Measurements from ENCODE around the gene HEMK1. TPM values are rescaled to one million over a fixed set of nuclear protein-coding genes. Genes with fewer than 3 reads are reported as not detected.

Gene HEMK1, protein sequence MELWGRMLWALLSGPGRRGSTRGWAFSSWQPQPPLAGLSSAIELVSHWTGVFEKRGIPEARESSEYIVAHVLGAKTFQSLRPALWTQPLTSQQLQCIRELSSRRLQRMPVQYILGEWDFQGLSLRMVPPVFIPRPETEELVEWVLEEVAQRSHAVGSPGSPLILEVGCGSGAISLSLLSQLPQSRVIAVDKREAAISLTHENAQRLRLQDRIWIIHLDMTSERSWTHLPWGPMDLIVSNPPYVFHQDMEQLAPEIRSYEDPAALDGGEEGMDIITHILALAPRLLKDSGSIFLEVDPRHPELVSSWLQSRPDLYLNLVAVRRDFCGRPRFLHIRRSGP
- polyA plus RNA-seq: 10 to 100 TPM; 12.2 to 20.8 (median 12.6) TPM

DNA sequence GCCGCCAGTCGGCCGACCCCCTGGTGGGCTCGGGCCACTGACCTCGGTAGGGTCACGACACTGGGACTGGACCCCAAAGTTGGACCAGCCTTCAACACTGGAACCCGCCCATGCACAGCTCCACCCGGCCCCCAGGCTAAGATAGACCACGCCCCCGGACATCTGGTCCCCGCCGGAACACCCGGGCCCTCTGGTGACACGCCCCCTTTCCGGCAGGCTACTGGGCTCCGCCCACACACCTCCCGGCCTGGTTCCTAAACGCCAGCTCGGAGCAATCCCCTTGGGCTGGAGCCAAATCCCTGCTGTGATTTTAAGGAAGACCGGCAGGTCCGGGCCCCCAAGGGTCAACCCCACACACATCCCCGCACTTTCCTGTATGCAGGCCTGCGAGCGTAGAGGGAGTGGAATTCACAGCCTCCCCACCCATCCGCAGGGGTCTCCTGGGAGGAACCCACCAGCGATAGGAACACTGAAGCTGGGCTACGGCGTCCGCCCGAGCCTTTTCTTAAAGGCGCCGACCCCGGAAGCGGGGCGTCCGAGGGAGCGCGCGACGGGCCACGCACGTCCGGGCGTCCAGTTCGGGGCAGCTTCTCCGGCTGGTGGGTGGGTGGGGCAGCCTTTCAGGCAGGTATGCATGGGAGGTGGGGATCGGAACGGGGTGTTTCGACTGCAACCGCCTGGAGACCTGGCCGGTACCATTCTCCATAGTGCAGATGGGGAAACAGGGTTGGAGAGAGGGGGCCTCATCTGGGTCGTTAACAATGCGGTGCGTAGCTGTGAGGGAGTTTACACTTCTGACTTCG lies at the start of gene HEMK1:
Gene HEMK1, plus strand, starts transcription at position 576 of the 803 bp plus-strand sequence. CDS start 1,583 bp downstream, outside the sequence.
- H3K27ac ChIP-seq (ENCODE audit: low read depth, low read length): no peak within 1 kb of the TSS
- 0 to 1% (median 0%) methylated on average over 53 to 55 of the region's 55 CpGs for WGBS, 3 donors

DNA sequence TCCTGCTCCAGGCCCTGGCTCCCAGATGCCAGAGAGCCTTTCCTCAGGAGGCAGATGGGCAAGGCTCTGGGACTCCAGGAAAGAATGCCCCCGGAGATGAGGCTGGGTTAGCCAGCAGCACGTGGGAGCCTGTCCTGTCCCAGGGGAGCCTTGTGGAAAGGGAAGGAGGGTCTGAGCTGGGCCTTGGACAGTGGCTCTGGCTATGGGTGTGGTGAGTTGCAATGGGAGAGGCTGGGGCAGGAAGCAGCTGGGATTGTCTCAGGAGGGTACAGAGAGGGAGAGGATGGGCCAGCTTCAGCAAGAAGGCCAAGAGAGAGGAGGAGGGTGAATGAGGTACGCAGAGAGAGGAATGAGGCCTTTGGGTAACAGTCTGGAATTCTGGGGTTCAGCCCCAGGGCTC lies 48.5 kb upstream of the HEMK1 start:
- 52 to 66% (median 65%) methylated on average over 3 of the region's 3 CpGs for WGBS, 3 donors
- H3K27ac ChIP-seq (ENCODE audit: low read depth, low read length): no peak overlapping the region

DNA sequence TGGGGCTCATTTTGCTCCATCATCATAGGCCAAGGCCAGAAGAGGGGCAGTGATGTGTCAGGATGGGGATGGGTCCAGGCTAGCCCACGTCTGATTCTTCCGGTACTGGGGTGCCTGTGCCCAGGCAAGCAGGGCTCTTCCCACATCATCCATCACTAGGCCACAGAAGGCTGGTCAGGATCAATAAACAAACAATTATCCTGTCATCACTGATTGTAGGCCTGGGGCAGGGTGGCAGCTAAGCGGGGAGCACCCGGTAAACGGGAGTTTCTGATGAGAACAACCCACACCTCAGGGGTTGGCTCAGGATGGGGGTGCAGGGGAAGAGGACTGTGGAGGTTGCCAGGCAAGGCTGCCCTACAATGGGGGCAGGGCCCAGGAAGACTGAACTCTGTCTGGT lies 47.8 kb upstream of the HEMK1 start:
- H3K27ac ChIP-seq (ENCODE audit: low read depth, low read length): no peak overlapping the region
- WGBS, 3 donors: 66 to 87% (median 84%) methylated on average over 5 of the region's 5 CpGs

DNA sequence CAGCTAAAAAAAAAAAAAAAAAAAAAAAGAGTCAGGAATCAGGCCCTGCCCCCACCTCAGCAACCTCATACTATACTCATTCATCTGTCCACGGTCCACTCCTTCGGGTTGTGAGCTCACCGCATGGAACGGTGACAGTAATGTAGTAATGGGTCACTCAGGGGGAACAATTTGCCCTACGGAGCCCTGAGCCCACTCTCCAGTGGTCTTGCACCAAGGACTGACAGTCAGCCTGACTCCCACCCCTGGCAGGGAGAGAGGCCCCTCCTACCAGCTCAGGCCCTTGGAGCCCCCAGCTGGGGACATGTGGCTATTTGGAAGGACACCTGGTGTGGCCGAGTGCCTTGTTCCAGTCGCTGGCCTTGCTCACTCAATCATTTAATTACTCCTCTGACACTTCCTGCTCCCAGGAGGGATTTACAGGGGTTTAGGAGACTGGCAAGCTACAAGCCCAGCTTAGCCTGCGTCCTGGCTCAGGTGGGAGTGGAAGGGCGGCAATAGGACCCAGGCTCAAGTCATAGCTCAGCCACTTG lies 46.0 kb upstream of the HEMK1 start:
- 71 to 80% (median 72%) methylated on average over 9 of the region's 9 CpGs for WGBS, 3 donors
- H3K27ac ChIP-seq (ENCODE audit: low read depth, low read length): no peak overlapping the region

DNA sequence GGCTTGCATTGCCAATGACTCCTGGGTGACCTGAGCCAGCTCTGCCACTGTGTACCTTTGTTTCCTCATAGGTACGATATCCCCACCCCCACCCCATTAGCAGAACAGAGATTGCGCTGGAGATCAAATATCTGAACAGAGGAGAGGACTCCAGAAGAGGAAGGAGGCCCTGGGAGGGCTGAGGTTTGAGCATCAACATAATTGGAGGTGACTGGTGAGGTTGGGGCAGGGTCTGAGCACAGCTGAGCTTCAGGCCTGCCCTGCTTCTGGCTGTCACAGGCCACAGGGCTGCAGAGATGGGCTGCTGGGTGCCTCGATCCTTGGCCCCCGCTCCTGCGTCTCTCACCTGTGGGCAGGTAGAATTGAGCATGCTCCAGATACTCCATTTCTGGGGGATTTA lies 44.6 kb upstream of the HEMK1 start:
- 83 to 84% (median 83%) methylated on average over 5 of the region's 5 CpGs for WGBS, 3 donors
- no peak overlapping the region for H3K27ac ChIP-seq (ENCODE audit: low read depth, low read length)

DNA sequence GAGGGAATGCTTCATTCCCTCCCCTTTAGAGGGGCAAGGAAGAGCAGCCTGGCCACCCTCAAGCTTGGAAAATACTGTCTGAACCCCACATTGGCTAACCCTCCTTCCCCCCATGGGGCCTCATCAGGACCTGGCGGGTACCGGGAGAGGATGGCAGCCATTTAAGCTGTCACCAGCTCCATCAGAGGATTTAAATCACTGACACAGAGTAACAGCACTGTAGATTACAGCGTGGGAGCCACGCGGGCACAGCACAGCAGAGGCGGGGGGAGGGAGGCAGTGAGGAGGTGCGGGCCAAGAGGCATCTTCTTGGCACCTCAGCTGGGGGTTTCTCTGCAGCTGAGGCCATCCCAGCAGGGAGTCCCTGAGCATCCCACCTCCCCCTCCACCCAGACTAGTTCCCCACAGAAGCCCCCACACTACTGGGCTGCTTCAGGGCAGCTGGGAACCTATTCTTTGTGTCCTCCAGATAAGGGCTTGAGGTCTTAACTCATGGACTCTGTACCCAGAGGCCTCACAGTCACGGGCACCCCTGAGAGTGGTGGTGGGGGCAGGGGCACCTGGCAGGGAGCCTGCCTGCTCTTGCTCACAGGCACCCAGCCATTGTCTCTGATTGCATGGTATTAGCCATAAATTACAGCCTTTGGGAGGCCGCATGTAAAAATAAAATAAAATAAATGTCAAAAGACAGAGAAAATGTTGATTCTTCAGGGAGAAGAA lies 44.0 kb upstream of the HEMK1 start:
- WGBS, 3 donors: 63 to 79% (median 73%) methylated on average over 9 of the region's 9 CpGs
- H3K27ac ChIP-seq (ENCODE audit: low read depth, low read length): no peak overlapping the region

DNA sequence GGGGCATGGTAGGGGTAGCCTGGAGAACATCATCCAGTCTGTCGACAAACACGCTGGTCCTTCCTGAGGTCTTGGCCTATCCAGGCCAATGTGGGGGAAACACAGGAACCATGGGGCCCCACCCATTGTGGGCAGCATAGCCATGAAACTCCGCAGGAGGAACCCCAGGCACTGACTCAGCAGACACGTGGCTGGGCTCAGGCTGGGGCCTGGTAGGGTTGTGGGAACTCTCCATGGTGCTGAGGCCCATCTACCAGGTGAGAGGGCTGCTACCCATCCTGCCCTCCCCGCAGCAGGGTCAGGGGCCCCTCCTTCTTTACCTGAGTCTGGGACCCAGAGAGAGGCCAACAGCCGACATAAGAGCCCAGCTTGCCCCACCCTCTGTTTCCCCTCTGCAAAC lies 43.3 kb upstream of the HEMK1 start:
- 30 to 61% (median 31%) methylated on average over 6 of the region's 6 CpGs for WGBS, 3 donors
- H3K27ac ChIP-seq (ENCODE audit: low read depth, low read length): no peak overlapping the region

DNA sequence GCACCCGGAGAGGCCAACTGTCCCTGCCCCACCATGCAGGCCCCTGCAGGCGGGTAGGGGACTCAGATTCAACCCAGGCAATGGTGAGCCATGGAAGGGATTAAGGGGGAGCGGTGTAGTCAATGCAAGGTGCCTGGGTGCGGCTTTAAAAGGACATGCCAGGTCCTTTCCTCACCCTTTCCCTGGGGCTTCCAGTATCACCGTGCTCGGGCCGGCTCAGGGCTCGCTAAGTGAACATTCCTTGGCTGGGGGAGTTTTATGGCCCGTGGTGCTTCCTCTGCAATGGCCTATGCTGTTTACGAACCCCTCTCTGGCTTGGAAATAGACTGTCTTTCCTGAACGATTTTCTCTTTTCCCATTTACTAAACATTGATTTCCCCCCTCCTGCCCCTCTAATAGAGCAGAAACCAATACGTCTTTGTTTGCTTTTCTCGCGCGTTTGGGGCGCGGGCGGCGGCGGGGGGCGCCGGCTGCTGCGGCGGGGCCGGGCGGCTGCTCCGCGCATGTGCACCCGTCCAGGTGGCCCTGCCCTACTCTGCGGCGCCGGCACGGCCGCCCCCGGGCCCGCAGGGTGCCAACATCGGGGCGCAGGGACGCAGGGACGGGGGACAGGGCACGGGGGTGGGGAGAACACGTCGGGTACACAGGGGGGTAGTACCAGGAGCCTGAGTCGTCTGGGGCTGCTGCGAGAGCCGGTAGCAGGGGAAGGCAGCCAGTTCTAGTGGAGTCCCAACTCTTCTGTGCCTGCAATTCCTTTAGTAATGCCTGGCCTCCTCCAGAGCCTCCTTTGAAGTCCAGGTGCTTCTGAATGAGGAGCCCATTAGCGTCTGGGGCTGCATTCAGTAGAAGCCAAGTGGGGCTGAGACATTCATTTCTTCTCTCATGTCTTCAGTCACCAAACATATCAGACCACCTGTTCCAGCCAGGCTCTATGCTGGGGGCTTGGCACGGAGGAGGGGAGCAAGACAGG lies 39.0 kb upstream of the HEMK1 start:
- WGBS, 3 donors: 16 to 26% (median 22%) methylated on average over 45 to 48 of the region's 48 CpGs
- H3K27ac ChIP-seq (ENCODE audit: low read depth, low read length): no peak overlapping the region

DNA sequence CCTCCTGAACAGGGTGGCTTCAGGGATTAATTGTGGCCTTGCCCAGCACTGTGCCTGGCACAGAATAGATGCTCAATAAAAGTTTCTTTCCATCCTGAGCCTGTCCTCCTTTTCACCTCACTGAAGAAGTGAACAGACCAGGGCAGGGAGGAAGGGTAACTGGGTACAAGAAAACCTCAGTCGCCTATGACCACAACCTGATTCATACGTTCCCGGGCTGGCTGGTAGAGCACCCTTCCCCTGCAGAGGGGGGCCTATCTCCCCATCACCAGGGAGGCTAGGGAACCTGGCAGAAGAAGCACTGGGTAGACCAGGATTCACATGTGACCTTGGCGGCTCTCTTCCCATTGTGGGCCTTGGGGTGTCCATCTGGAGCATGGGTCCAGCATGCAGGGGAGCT lies 38.1 kb upstream of the HEMK1 start:
- no peak overlapping the region for H3K27ac ChIP-seq (ENCODE audit: low read depth, low read length)
- 90 to 94% (median 90%) methylated on average over 4 of the region's 4 CpGs for WGBS, 3 donors

DNA sequence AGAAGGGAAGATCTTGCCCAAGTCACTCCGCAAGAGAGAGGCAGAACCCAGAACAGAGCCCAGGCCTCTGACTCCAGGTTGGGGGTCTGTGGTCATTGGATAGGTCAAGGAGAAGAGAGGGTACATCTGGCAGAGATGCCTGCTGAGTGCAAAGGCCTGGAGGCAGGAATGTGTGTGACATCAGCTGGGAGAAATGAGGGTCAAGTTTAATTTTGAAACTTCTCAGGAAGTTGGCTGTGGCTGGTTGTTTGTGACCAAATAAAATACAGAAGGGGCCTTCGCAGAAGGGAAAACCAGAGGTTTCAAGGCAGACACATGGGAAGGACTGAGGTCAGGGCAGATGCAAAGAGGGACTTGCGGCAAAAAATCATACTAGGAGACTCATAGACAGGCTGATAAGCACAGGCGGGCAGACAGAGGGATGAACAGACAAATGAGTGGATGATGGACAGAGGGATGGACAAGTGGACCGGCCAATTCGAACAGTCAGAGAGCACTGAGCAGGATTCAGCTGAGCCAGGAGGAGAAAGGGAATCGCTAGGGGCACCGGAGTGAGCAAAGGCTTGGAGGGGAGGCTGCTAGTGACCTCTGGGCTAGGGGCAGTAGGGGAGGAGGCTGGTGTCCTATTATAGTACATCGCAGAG lies 37.1 kb upstream of the HEMK1 start:
- 81 to 84% (median 81%) methylated on average over 9 of the region's 9 CpGs for WGBS, 3 donors

DNA sequence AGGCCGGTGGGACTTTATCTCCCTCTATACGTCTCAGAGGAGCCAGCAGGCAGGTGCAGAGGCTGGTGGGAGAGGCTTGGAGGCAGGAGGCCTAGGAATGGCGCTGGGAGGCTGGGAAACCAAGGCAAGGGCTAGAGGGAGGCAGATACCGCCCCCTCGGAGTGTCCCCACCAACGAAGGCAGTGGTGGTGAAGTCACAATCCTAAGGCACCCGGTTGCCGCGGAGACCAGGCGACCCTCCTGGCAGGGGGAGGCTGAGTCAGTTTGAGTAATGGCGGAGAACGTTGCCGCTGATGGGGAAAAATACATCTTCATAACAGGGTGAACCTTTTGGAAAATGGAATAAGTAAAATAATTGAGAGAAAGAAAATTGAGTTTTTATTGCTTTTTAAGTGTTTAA lies 36.0 kb upstream of the HEMK1 start:
- WGBS, 3 donors: 77 to 82% (median 79%) methylated on average over 13 of the region's 13 CpGs
- H3K27ac ChIP-seq (ENCODE audit: low read depth, low read length): no peak overlapping the region

More for the DNA sequence above, 37.1 kb upstream of the HEMK1 start:
- no peak overlapping the region for H3K27ac ChIP-seq (ENCODE audit: low read depth, low read length)

DNA sequence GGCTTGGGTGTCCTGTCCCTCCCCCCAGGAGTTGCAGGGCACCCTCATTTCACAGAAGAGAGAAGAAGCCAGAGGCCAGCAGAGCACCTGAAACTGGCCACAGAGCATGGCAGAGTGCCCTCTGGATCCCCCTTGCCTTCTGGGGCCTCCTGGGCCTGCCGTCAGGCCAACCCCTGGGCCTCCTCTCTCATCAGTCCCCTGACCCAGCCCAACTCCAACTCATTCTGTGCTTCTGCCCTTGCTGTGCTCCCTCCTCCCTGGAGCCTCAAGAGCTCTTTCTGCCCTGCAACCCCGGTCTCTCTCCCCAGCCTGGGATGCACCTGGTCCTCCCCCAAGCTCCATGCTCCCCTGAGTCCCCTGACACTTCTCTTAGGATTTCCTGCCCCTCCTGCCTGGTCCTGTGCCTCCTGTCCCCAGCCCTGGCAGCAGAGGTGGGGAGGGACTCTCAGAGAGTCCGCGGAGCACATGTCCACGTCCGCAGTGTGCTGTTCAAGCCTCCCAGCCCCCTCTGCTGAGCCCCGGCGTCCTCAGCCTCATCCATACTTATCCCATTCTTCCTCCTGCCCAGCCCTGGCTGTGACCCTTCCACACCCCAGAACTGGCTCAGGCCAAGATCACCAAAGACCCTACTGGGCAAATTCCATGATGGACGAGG lies 35.4 kb upstream of the HEMK1 start:
- H3K27ac ChIP-seq (ENCODE audit: low read depth, low read length): no peak overlapping the region
- WGBS, 3 donors: 62 to 78% (median 68%) methylated on average over 9 of the region's 9 CpGs

DNA sequence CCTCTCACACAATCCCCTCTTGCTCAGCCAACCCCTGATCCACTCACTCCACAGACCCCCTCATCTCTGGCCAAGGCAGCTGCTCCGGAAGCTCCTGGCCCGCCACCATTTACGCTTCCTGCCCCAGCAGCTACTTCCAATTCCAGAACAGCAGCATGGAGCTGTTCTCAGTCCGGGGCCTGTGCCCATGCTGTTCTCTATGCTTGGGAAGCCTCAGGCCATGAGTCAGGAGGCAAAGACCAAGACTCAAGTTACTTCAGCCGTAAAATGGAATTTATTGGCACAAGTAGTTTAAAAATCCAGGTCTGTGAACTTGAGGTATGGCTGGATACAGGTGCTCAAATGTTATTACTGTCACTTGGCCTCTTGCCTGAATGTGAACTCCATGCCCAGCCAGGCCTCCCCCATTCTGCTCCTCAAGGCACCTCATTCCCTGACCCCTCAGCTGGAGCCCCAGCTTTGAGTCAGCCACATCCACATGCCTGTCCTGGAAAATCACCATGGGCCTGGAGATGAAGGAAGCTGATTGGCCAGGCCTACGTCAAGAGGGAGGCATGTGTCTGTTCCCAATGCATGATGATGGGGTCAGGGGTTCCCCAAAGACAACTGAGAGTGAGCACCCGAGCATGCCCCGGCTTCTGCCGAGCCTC lies 34.5 kb upstream of the HEMK1 start:
- WGBS, 3 donors: 74 to 79% (median 78%) methylated on average over 9 of the region's 9 CpGs
- H3K27ac ChIP-seq (ENCODE audit: low read depth, low read length): no peak overlapping the region

DNA sequence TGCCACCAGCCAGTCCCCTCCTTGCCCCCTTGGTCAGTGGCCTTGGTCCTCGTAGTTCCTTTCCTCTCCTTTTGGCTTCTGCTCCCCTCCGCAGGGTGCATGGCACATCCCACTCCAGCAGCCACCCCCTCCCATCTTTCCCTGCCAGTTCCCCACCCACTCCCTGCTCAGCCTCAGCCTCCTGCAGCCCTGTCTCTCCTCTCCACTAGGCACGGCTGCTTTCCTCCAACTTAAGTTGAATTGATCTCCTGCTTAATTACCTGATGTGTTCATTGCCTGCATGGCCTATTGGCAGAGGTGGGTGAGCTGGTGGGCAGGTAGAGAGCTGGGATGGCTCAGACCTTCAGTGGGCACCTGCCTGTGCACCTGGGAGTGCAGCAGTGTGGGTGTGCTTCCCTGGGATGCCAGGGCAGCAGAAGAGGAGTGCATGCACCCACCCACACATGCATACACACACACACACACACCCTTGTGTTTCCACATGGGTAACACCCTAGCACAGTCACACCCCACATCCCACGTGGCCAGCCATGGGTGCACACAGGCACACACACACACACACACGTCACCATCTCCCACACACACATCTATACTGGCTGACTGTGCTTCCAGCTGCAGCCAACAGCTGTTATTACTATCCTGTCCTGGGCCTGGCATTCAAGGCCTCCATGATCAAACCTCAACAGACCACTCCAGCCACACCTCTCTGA lies 32.7 kb upstream of the HEMK1 start:
- WGBS, 3 donors: 69 to 79% (median 76%) methylated on average over 5 of the region's 5 CpGs
- H3K27ac ChIP-seq (ENCODE audit: low read depth, low read length): no peak overlapping the region

DNA sequence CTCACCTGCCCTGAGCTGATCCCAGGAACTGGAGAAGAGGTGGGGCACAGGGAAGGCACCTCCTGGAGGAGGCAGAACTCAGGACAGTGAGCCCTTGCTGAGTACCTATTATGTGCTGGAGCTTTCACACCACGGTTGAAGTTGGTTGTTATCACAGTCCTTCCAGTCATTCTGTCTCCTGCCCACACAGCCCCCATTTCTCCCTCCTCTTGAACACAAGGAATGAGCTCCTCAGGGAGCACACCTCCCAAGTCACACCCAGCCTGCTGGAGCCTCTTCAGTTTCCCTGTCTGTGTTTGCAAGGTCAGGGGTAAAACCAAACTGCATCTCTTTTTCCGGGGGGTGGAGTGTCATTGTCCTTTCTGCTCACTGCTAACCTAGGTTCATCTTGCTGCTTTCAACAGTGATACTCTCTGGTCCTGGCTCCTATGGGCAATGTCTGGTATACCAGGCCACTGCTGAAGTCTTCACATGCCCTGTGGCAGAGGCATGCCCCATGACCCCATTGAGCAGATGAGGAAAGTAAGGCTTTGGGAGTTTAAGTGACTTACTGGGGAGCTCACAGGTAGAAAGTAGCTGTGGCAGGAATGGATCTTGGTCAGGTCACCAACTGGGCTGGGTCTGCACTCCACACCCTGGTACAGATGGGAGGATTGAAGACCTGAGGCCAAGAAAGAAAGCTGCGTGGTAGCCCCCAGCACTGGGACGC lies 31.7 kb upstream of the HEMK1 start:
- H3K27ac ChIP-seq (ENCODE audit: low read depth, low read length): no peak overlapping the region
- 75 to 78% (median 76%) methylated on average over 4 of the region's 4 CpGs for WGBS, 3 donors
